GM12891 (cell line): ENCODE measurements around the gene FMNL3.

Source experiments
- POLR2A ChIP-seq: IDR thresholded peaks from 2 replicates; pipeline ENCODE4 v1.6.1; 2011; ENCODE audit warnings: low read depth, low read length, control low read depth
- POLR2AphosphoS5 ChIP-seq: IDR thresholded peaks from 2 replicates; pipeline ENCODE4 v1.6.1; 2011; ENCODE audit warnings: low read depth, low read length, control low read depth
- POU2F2 ChIP-seq: IDR thresholded peaks from 2 replicates; pipeline ENCODE4 v1.6.1; 2011; ENCODE audit warnings: low read depth, mild to moderate bottlenecking, control low read depth, low read length, moderate library complexity
- SPI1 ChIP-seq: IDR thresholded peaks from 2 replicates; pipeline ENCODE4 v1.6.1; 2011; ENCODE audit warnings: low read depth, low read length, control low read depth
- TAF1 ChIP-seq: IDR thresholded peaks from 2 replicates; pipeline ENCODE4 v1.6.1; 2011; ENCODE audit warnings: low read depth, low read length, control low read depth

- TF ChIP-seq POLR2AphosphoS5, result no peak
- TF ChIP-seq POLR2A, result no peak
- no peak for TF ChIP-seq TAF1
- no peak for TF ChIP-seq SPI1
- TF ChIP-seq POU2F2, result no peak
These were observed 64.8 kb downstream of the FMNL3 start for GRCh38 chr12:49642370-49642802.
